Prostate gland (tissue), 2 donors: Measurements from ENCODE around the gene UGT1A8. TPM values are rescaled to one million over a fixed set of nuclear protein-coding genes. Genes with fewer than 3 reads are reported as not detected.

Experiments
- DNase-seq: peaks from one replicate; pipeline ENCODE4 v3.0.0-alpha.2; 2019; ENCODE audit warnings: low spot score
- H3K27ac ChIP-seq, 2 donors: fragments of 200-600 bp; sonication (generic); 2 replicates each; pipeline ENCODE4 v1.5.1; 2017 to 2019
- H3K27me3 ChIP-seq: fragments of 200-600 bp; sonication (generic); replicated peaks from 2 replicates; pipeline ENCODE4 v1.5.1; 2019; ENCODE audit not compliant: insufficient read depth
- H3K36me3 ChIP-seq, 2 donors: fragments of 200-600 bp; sonication (generic); 1 replicate in 1 of 2; 2 replicates in 1 of 2; pipeline versions ENCODE4 v1.5.1 to v1.8.1; 2017 to 2019
- H3K4me1 ChIP-seq: fragments of 200-600 bp; sonication (generic); replicated peaks from 2 replicates; pipeline ENCODE4 v1.5.1; 2019
- H3K4me3 ChIP-seq, 2 donors: fragments of 200-600 bp; sonication (generic); 2 replicates each; pipeline ENCODE4 v1.5.1; 2017 to 2019
- H3K9me3 ChIP-seq: fragments of 200-600 bp; sonication (generic); 2 replicates; pipeline ENCODE4 v1.5.1; 2017
- POLR2A ChIP-seq: fragments of 450-650 bp; IDR thresholded peaks from one replicate; pipeline ENCODE4 v1.6.1; 2016; ENCODE audit warnings: antibody characterized with exemption, mild to moderate bottlenecking
- POLR2AphosphoS5 ChIP-seq: sonication (generic); formaldehyde crosslinking; IDR thresholded peaks from one replicate; pipeline ENCODE4 v1.6.1; 2017; ENCODE audit warnings: antibody characterized with exemption
- WGBS: methylation state at CpG from one replicate; pipeline ENCODE4 v1.1.5; 2018; 5-methylcytosine and 5-hydroxymethylcytosine counted together
- intact Hi-C: fragments of 100-400 bp; cut with DNase I; formaldehyde crosslinking; loops from one replicate; pipeline ENCODE4 v1.14.2; 2022
- total RNA-seq, 2 donors: library from RNA; depleted of rRNA; stranded (reverse); fragments of >200 nt; gene quantifications; one replicate each; pipeline ENCODE4 v1.1.0, GENCODE V29; 2016
- TF ChIP-seq, protein P1 (sequence below), 4 experiments: fragments of 200-600 bp in 2 of 4; fragments of 450-650 bp in 2 of 4; sonication (generic) in 2 of 4; IDR thresholded peaks; 1 replicate in 3 of 4; 2 replicates in 1 of 4; pipeline ENCODE4 v1.5.1; 2016 to 2019; ENCODE audit warnings: antibody characterized with exemption in 4 of 4, mild to moderate bottlenecking in 2 of 4, moderate library complexity in 2 of 4

UGT1A8 gene
- total RNA-seq, 2 donors from 2014 or later, result not detected

DNA sequence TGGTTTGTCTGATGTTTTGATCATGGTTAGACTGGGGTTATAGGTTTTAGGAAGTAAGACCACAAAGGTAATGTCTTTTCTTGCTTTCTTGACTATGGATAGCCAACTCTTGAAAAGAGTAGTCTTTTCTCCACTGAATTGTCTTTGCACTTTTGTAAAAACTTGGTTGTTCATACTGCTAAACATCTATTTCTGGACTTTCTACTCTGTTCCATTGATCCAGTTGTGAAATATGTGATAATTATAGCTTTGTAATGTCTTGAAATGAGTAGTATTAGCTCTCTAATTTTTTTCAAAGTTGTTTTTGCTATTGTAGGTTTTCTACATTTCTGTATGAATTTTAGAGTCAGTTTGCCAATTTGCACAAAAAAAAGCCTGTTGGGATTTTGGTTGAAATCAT is 41.2 kb downstream of the UGT1A8 start:
- Histone ChIP-seq H3K36me3 (no peaks in the 10 kb centered on the region), H3K27ac (no peak overlapping the region), H3K4me1 (no peaks in the 10 kb centered on the region), H3K9me3 (no peaks in the 10 kb centered on the region), H3K4me3 (no peak overlapping the region), H3K27me3 (no peaks in the 10 kb centered on the region)
- no peak for DNase-seq
- intact Hi-C loops, result no loop called here
- TF ChIP-seq POLR2AphosphoS5, result no peak
- TF ChIP-seq, protein P1, sequence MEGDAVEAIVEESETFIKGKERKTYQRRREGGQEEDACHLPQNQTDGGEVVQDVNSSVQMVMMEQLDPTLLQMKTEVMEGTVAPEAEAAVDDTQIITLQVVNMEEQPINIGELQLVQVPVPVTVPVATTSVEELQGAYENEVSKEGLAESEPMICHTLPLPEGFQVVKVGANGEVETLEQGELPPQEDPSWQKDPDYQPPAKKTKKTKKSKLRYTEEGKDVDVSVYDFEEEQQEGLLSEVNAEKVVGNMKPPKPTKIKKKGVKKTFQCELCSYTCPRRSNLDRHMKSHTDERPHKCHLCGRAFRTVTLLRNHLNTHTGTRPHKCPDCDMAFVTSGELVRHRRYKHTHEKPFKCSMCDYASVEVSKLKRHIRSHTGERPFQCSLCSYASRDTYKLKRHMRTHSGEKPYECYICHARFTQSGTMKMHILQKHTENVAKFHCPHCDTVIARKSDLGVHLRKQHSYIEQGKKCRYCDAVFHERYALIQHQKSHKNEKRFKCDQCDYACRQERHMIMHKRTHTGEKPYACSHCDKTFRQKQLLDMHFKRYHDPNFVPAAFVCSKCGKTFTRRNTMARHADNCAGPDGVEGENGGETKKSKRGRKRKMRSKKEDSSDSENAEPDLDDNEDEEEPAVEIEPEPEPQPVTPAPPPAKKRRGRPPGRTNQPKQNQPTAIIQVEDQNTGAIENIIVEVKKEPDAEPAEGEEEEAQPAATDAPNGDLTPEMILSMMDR (IDR thresholded peaks at IDR 0.05), result no peak
- no peak for TF ChIP-seq POLR2A

GRCh38 chr2:233663911-233664310 is 46.5 kb downstream of the UGT1A8 start:
- TF ChIP-seq, protein P1 (IDR thresholded peaks at IDR 0.05), result no peak
- no peak for TF ChIP-seq POLR2AphosphoS5
- TF ChIP-seq POLR2A, result no peak
- 63% methylated on average over 1 of the region's 1 CpG for WGBS
- H3K27me3 ChIP-seq, result no peaks in the 10 kb centered on the region
- no peaks in the 10 kb centered on the region for H3K36me3 ChIP-seq
- intact Hi-C loops, result no loop called here
- no peaks in the 10 kb centered on the region for H3K4me1 ChIP-seq
- no peak overlapping the region for H3K4me3 ChIP-seq
- H3K27ac ChIP-seq, result no peak overlapping the region
- H3K9me3 ChIP-seq, result no peaks in the 10 kb centered on the region
- no peak for DNase-seq

- Histone ChIP-seq H3K27ac (no peak overlapping the region), H3K27me3 (no peaks in the 10 kb centered on the region), H3K4me1 (no peaks in the 10 kb centered on the region), H3K9me3 (no peaks in the 10 kb centered on the region), H3K36me3 (no peaks in the 10 kb centered on the region), H3K4me3 (no peak overlapping the region)
- WGBS, result 76% methylated on average over 4 of the region's 4 CpGs
- TF ChIP-seq POLR2AphosphoS5 (no peak), POLR2A (no peak)
- TF ChIP-seq, protein P1 (IDR thresholded peaks at IDR 0.05), result no peak
- DNase-seq, result no peak
- intact Hi-C loops, result no loop called here
These were observed 51.3 kb downstream of the UGT1A8 start for GRCh38 chr2:233668605-233669260.

DNA sequence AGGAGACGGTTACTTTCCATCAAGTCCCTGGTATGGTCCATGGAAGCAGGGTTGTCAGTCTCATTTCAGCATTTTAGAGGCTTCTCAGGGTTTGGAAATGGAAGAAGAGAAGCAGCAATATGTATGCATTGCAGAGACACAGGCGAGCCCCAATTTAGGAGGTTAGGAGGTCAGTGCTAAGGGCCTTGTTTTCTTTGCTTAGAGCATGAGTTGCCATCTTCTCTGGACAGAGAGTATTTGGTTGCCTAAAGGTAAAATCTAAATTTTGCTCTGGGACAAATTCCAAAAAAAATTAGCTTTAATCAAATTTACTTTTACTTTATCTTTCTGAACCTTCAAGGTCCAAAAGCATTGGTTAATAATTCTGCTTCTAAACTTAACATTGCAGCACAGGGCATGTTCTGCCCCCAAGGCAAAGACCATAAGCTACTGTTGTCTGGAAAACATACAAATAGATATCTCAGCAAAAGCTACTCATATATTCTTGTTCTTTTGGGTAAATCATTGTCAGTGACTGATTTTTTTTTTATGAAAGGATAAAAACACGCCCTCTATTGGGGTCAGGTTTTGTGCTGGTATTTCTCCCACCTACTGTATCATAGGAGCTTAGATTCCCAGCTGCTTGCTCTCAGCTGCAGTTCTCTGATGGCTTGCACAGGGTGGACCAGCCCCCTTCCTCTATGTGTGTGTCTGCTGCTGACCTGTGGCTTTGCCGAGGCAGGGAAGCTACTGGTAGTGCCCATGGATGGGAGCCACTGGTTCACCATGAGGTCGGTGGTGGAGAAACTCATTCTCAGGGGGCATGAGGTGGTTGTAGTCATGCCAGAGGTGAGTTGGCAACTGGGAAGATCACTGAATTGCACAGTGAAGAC is 54.1 kb downstream of the UGT1A8 start, which contains the start of gene UGT1A9:
UGT1A9 (plus strand) TSS at position 609 of the 872 bp plus-strand sequence; CDS start at position 646, 37 bp downstream.
- no peak for DNase-seq
- Histone ChIP-seq H3K4me1 (no peaks in the 10 kb centered on the region), H3K36me3 (no peaks in the 10 kb centered on the region), H3K27me3 (no peaks in the 10 kb centered on the region), H3K9me3 (no peaks in the 10 kb centered on the region), H3K4me3 (no peak within 1 kb of the TSS), H3K27ac (no peak within 1 kb of the TSS)
- WGBS, result 89% methylated on average over 5 of the region's 5 CpGs
- intact Hi-C loops, result no loop called here
- TF ChIP-seq POLR2A (no peak), POLR2AphosphoS5 (no peak)
- TF ChIP-seq, protein P1 (IDR thresholded peaks at IDR 0.05), result no peak
